GM13976 (cell line): Measurements from ENCODE around the gene ARHGAP30.
"Not testable (repeated sequence)": the region's sequence is repeated elsewhere in the genome, so short reads cannot be mapped to it uniquely, and the experiment has no call there.

ENCODE experiments used
- DNase-seq: peaks from one replicate; pipeline ENCODE4 v3.0.0; 2012; ENCODE audit warnings: low spot score
- CTCF ChIP-seq: IDR thresholded peaks from 2 replicates; pipeline ENCODE4 v1.5.1; 2012; ENCODE audit warnings: borderline replicate concordance, mild to moderate bottlenecking; ENCODE audit not compliant: insufficient read depth; ENCODE audit errors: extremely low read depth, missing control alignments, control extremely low read depth
- in situ Hi-C: fragments of 300-500 bp; cut with MboI; formaldehyde crosslinking; loops from one replicate; pipeline ENCODE4 v1.12.0; 2022; ENCODE audit warnings: low sequenced_read_pairs, mixed read lengths, inconsistent platforms; ENCODE audit not compliant: unreplicated experiment

Gene ARHGAP30

GRCh38 chr1:161018631-161018930 lies 51.1 kb downstream of the ARHGAP30 start:
- in situ Hi-C loops = no loop called here
- DNase-seq = no peak
- TF ChIP-seq CTCF = no peak

DNA sequence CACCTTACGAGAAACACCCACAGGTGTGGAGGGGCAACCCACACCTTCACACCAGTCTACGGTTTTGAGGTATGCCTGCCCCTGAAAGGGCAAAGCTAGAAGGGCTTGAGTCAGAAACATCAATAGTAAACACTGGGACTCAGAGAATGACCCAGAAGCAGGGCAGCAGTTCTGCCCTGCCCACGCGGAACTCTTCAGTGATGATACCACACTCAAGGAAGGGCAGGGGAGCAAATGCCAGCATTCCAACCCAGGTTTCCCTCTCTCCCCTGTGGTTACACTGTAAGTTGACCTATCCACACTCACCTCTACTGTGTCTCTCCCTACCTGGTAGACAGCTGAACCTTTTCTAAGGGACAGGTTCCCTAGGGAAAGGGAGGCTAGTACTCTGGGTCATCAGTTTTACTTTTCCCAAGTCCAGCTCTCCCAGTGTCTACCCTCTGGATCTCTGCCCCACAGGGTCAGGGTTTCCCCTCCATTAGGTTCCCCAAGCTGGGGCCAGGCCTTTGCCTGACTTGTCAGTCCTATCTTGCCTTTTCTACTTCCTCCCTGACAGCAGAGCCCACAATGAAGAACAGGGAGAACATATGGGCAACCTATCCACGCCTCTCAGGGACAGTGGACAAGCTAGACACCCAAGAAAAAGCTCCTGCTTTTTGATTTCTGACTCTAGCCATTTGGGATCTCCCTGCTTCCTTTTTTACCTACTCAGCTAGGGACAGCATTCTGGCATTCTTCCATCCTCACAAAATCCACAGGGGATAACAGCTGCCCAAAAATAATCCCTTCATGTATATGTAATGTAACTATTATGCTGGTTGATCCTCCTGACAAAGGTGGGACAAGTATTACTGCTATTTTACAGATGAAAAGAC lies 51.7 kb downstream of the ARHGAP30 start:
- no peak for DNase-seq
- in situ Hi-C loops = no loop called here
- no peak for TF ChIP-seq CTCF

DNA sequence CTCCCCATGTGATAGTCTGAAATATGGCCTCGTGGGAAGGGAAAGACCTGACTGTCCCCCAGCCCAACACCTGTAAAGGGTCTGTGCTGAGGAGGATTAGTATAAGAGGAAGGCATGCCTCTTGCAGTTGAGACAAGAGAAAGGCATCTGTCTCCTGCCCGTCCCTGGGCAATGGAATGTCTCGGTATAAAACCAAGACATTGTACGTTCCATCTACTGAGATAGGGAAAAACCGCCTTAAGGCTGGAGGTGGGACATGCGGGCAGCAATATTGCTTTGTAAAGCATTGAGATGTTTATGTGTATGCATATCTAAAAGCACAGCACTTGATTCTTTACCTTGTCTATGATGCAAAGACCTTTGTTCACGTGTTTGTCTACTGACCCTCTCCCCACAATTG lies 52.5 kb downstream of the ARHGAP30 start:
- in situ Hi-C loops, DNase-seq: not testable (repeated sequence)

- in situ Hi-C loops, DNase-seq: not testable (repeated sequence)
These were observed 53.0 kb downstream of the ARHGAP30 start for GRCh38 chr1:161016683-161017082.

DNA sequence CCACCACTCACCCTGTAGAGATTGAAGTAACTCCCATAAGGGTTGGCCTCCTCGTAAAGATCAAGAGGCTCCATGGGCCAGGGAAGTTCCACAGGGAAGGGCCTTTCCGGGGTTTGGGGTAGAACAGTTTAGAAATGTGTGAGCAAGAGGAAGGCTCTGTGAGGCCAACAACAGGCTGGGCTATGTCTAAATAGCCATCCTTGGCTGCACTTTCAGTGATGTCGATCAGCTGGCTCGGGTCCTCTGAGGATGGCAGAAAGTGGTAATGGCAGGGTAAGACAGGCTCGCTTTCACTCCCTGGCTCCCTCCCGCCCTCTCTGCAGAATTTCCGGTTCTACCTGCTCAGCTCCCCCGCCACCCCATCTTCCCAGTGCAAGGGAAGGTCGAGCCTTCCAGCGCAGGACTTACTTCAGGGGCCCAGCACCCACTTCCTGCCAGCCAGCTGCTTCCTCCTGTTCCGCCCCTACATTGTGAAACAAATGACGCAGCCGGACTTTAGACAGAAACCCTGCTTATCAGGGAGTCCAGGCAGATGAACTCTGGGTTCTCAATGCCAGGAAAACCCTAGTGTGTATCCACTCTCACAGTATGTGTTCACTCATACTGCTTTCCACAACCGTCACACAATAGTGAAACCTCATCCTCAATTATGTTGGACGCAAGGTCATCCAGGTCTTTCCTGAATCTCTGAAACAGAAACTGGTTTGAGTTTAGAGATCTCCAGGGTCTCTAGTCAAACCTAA lies 56.0 kb downstream of the ARHGAP30 start:
- TF ChIP-seq CTCF = no peak
- peak; percentile 83 for DNase-seq
- in situ Hi-C loops = no loop called here

DNA sequence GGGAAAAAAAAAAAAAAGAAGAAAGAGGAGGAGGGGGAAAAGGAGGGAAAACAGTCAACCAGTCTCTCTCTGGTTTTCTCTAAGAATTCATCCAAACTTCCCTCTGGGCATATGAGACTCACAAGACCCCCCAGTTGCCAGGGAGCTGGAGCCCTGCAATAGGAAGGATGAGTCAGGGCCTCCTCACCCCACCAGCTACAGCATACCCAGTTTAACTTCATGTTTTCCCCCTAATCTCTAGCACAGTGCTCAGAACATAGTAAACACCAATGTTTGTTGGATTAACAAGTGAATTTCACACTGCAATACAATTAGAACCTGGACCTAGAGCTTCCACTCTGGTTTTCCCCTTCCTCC lies 56.6 kb downstream of the ARHGAP30 start:
- no peak for TF ChIP-seq CTCF
- in situ Hi-C loops = no loop called here
- DNase-seq = no peak

- DNase-seq = no peak
- in situ Hi-C loops = no loop called here
- TF ChIP-seq CTCF = no peak
These were observed 57.3 kb downstream of the ARHGAP30 start for GRCh38 chr1:161012420-161012819.

GRCh38 chr1:161009602-161010211 lies 60.0 kb downstream of the ARHGAP30 start:
- in situ Hi-C loops = no loop called here
- TF ChIP-seq CTCF = no peak
- DNase-seq = no peak
